Esophagus muscularis mucosa (tissue), 4 donors: ENCODE measurements around the gene BPTF.
"Not testable (repeated sequence)": the region's sequence is repeated elsewhere in the genome, so short reads cannot be mapped to it uniquely, and the experiment has no call there.

Experiments
- EP300 ChIP-seq: sonication (generic); formaldehyde crosslinking; IDR thresholded peaks from one replicate; pipeline ENCODE4 v1.6.1; 2017; ENCODE audit warnings: antibody characterized with exemption
- POLR2A ChIP-seq: fragments of 450-650 bp; IDR thresholded peaks from one replicate; pipeline ENCODE4 v1.6.1; 2017; ENCODE audit warnings: antibody characterized with exemption, moderate library complexity, mild to moderate bottlenecking, low read depth
- POLR2AphosphoS5 ChIP-seq, 2 donors: sonication (generic); formaldehyde crosslinking; IDR thresholded peaks; one replicate each; pipeline ENCODE4 v1.6.1; 2017; ENCODE audit warnings: antibody characterized with exemption in 2 of 2
- TF ChIP-seq, protein P1 (sequence below), 3 experiments: fragments of 200-600 bp in 2 of 3; fragments of 450-650 bp in 1 of 3; sonication (generic) in 2 of 3; IDR thresholded peaks; one replicate each; pipeline ENCODE4 v1.5.1; 2017 to 2019; ENCODE audit warnings: antibody characterized with exemption in 3 of 3, mild to moderate bottlenecking in 2 of 3, moderate library complexity in 1 of 3

DNA sequence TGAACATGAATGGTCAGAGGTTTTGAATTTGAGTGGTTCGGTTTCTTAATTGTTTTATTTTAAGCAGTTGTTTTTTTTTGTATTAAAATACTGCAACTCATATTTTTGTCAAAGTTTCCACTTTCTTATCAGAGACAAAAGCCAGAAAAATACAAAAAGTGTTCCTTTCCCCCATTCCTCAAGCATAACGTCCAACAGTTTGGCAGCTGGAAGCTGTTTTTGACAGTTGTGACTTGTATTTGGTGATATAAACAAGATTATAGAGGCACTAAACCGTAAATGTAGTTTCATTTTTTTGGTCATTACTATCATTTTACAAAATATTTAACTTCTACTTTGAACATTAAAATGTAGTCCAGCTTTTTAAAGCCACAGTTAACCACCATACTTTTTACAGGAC, 135.0 kb downstream of the BPTF start:
- TF ChIP-seq, protein P1, sequence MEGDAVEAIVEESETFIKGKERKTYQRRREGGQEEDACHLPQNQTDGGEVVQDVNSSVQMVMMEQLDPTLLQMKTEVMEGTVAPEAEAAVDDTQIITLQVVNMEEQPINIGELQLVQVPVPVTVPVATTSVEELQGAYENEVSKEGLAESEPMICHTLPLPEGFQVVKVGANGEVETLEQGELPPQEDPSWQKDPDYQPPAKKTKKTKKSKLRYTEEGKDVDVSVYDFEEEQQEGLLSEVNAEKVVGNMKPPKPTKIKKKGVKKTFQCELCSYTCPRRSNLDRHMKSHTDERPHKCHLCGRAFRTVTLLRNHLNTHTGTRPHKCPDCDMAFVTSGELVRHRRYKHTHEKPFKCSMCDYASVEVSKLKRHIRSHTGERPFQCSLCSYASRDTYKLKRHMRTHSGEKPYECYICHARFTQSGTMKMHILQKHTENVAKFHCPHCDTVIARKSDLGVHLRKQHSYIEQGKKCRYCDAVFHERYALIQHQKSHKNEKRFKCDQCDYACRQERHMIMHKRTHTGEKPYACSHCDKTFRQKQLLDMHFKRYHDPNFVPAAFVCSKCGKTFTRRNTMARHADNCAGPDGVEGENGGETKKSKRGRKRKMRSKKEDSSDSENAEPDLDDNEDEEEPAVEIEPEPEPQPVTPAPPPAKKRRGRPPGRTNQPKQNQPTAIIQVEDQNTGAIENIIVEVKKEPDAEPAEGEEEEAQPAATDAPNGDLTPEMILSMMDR (IDR thresholded peaks at IDR 0.05) = not testable (repeated sequence)
- not testable (repeated sequence) for TF ChIP-seq POLR2AphosphoS5 (IDR thresholded peaks at IDR 0.05); POLR2A; EP300
